Omental fat pad (tissue), 4 donors: ENCODE data around the gene SERTAD1. TPM values are rescaled to one million over a fixed set of nuclear protein-coding genes. Genes with fewer than 3 reads are reported as not detected.
"Not testable (repeated sequence)": the region's sequence is repeated elsewhere in the genome, so short reads cannot be mapped to it uniquely, and the experiment has no call there.

Experiments
- ATAC-seq: fragments of 150-250 bp; one replicate; pipeline ENCODE4 v1.9.1; 2016; ENCODE audit warnings: mild to moderate bottlenecking, moderate library complexity; ENCODE audit not compliant: low FRiP score
- DNase-seq: peaks from one replicate; pipeline ENCODE4 v3.0.0-alpha.2; 2019; ENCODE audit warnings: low spot score
- total RNA-seq, 4 donors: library from RNA; depleted of rRNA; stranded (reverse); fragments of >200 nt; gene quantifications; one replicate each; pipeline ENCODE4 v1.1.0, GENCODE V29; 2016
- TF ChIP-seq, protein P1 (sequence below), 3 donors: fragments of 450-650 bp; IDR thresholded peaks; one replicate each; pipeline ENCODE4 v1.5.1; 2016 to 2017; ENCODE audit warnings: antibody characterized with exemption in 3 of 3, mild to moderate bottlenecking in 3 of 3, moderate library complexity in 2 of 3

The SERTAD1 gene
- total RNA-seq, 4 donors from 2014 or later = 18.9 to 80.9 (median 37.7) TPM

- TF ChIP-seq, protein P1, sequence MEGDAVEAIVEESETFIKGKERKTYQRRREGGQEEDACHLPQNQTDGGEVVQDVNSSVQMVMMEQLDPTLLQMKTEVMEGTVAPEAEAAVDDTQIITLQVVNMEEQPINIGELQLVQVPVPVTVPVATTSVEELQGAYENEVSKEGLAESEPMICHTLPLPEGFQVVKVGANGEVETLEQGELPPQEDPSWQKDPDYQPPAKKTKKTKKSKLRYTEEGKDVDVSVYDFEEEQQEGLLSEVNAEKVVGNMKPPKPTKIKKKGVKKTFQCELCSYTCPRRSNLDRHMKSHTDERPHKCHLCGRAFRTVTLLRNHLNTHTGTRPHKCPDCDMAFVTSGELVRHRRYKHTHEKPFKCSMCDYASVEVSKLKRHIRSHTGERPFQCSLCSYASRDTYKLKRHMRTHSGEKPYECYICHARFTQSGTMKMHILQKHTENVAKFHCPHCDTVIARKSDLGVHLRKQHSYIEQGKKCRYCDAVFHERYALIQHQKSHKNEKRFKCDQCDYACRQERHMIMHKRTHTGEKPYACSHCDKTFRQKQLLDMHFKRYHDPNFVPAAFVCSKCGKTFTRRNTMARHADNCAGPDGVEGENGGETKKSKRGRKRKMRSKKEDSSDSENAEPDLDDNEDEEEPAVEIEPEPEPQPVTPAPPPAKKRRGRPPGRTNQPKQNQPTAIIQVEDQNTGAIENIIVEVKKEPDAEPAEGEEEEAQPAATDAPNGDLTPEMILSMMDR (IDR thresholded peaks at IDR 0.05) = no peak
- DNase-seq = no peak
- ATAC-seq = no peak
These were observed 34.4 kb upstream of the SERTAD1 start for GRCh38 chr19:40460185-40460584.

DNA sequence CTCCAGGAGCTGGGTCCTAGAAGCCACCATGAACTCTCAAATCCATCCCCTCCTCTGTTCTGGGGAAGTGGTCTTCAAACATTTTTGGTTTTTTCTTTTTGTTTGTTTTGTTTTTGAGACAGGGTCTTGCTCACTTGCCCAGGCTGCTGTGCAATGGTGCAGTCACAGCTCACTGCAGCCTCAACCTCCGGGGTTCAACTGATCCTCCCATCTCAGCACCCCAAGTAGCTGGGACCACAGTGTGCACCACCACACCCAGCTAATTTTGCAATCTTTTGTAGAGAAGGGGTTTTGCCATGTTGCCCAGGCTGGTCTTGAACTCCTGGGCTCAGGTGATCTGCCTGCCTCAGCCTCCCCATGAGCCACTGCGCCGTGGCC, 32.8 kb upstream of the SERTAD1 start:
- ATAC-seq = no peak
- TF ChIP-seq, protein P1 (IDR thresholded peaks at IDR 0.05) = no peak

DNA sequence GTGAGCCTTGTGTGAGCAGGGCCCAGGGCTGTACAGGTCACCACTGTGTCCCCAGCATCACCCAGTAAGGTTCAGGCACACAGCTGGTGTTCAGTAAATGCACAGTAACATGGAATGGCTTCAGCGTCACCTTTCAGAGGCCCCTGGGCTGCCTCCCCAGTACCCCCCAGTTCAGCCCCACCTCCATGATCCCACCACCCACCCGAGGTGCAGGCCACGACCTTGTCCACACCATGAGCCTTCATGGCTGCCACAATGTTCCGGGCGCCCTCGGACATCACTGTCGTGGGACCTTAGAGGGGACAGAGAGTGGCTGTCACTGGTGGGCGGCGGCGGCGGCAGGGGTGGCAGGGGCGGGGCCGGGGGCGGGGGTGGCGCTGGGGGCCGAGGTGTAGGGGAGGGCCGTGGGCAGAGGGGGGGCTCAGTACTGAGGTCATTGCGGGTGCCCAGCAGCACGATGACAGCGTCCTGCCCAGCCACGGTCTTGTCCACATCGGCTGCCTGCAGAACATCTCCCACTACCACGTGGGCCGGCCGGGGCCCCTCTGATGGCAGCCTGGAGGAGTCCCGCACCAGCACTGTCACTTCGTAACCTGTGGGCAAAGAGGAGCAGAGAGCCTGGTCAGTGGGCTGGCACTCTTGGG, 32.3 kb upstream of the SERTAD1 start:
- no peak for ATAC-seq
- TF ChIP-seq, protein P1 (IDR thresholded peaks at IDR 0.05) = no peak
- DNase-seq = no peak

More for the DNA sequence above, 32.8 kb upstream of the SERTAD1 start:
- DNase-seq = no peak

DNA sequence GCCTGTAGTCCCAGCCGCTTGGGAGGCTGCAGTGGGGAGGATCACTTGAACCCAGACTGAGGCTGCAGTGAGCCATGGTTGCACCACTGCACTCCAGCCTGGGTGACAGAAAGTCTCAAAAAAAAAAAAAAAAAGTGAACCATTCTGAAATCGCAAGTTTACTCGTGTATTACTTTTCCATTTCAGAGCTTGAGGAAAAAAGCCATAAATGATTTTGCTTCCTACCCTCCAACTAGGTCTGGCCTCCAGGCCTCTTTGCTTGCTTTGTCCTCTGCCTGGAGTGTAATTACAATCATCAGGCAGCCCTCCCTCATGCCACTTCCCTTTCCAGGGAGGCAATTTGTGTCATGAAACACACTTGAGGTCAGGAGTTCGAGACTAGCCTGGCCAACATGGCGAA, 31.3 kb upstream of the SERTAD1 start:
- TF ChIP-seq, protein P1 (IDR thresholded peaks at IDR 0.05) = no peak
- no peak for ATAC-seq
- DNase-seq = no peak

DNA sequence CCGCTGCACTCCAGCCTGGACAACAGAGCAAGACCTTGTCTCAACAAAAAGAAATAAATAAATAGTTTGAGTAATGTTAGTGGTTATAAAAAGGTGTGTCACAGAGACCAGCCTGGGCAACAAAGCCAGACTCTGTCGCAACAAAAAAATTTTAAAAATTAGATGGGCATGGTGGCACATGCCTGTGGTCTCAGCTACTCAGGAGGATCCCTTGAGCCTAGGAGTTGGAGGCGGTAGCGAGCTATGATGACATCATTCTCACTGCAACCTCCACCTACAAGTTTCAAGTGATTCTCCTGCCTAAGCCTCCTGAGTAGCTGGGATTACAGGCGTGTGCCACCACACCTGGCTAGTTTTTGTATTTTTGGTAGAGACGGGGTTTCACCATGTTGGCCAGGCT, 28.2 kb upstream of the SERTAD1 start:
- DNase-seq, ATAC-seq: not testable (repeated sequence)

DNA sequence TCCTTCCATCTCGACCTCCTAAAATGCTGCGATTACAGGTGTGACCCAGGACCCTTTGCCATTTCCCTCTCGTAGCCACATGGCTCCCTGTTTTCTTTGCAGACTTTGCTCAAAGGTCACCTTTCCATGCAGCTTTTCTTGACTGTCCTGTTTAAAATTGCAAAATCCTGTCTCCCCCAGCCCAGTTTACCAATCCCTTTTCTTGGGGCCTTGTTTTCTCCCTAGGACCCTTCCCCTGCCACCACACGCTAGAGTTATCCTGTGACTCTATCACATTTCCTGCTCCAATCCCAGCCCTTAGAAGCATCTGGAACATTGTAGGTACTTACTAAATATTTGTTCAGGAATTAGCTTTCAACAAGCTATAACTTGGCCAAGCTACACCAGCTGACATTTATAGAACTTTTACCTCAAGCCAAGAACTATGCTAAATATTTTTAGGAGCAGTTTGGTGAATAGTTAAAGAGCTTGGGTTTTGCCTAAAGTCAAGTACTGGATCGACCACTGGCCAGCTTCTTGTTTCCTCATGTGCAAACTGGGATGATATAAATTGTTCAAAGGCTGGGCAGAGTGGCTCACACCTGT, 27.5 kb upstream of the SERTAD1 start:
- TF ChIP-seq, protein P1 (IDR thresholded peaks at IDR 0.05) = no peak
- DNase-seq (no peak), ATAC-seq (no peak)

DNA sequence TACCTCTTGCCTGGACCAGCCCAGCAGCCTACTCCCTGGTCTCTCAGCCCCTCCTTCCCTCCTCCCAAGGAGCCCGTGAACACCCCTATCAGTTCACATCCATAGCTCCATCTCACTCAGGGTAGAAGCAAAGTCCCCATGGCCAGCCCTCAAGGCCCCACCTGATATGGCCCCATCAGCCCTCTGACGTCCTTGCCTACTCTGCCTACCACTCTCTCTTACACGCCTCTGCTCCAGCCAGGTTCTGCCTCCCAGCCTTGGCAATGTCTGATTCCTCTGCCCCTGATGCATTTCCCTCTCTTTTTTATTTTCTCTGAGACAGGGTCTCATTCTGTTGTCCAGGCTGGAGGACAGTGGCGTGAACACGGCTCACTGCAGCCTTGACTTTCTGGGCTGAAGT, 26.2 kb upstream of the SERTAD1 start:
- no peak for DNase-seq
- ATAC-seq = no peak
- TF ChIP-seq, protein P1 (IDR thresholded peaks at IDR 0.05) = no peak
